Heart right ventricle (tissue), 16 donors: ENCODE results near the gene PDE11A. TPM values are rescaled to one million over a fixed set of nuclear protein-coding genes. Genes with fewer than 3 reads are reported as not detected.

ENCODE experiments used
- ATAC-seq, 8 donors: fragments of 200-7000 bp; cut with Tn5 transposase; one replicate each; pipeline ENCODE4 v1.9.1; 2020; ENCODE audit warnings: mild to moderate bottlenecking in 8 of 8, moderate library complexity in 8 of 8, moderate number of reproducible peaks in 1 of 8
- DNase-seq, 2 donors: peaks; one replicate each; pipeline ENCODE4 v3.0.0-alpha.2; 2020
- H3K27ac ChIP-seq, 10 donors: fragments of 200-600 bp; sonication (generic) in 2 of 10; one replicate each; pipeline versions ENCODE4 v1.5.0 to v1.8.0; 2020 to 2022; ENCODE audit warnings: mild to moderate bottlenecking in 3 of 10
- H3K27me3 ChIP-seq, 7 donors: fragments of 200-600 bp; one replicate each; pipeline ENCODE4 v1.8.0; 2021 to 2022; ENCODE audit warnings: mild to moderate bottlenecking in 2 of 7
- H3K36me3 ChIP-seq, 9 donors: fragments of 200-600 bp; sonication (generic) in 1 of 9; one replicate each; pipeline versions ENCODE4 v1.5.0 to v1.8.0; 2020 to 2022; ENCODE audit warnings: mild to moderate bottlenecking in 2 of 9
- H3K4me1 ChIP-seq, 9 donors: fragments of 200-600 bp; sonication (generic) in 1 of 9; one replicate each; pipeline versions ENCODE4 v1.5.0 to v1.8.0; 2020 to 2022; ENCODE audit warnings: mild to moderate bottlenecking in 4 of 9
- H3K4me3 ChIP-seq, 10 donors: fragments of 200-600 bp; sonication (generic) in 2 of 10; one replicate each; pipeline versions ENCODE4 v1.5.0 to v1.8.0; 2020 to 2022; ENCODE audit warnings: mild to moderate bottlenecking in 7 of 10, moderate library complexity in 2 of 10
- H3K9me3 ChIP-seq, 11 donors: fragments of 200-600 bp in 10 of 11; sonication (generic) in 2 of 11; one replicate each; pipeline versions ENCODE4 v1.5.0 to v1.8.0; 2013 to 2022; ENCODE audit warnings: mild to moderate bottlenecking in 2 of 11, control low read depth in 1 of 11, moderate library complexity in 1 of 11
- CTCF ChIP-seq, 9 donors: fragments of 200-600 bp; sonication (generic) in 2 of 9; IDR thresholded peaks; one replicate each; pipeline versions ENCODE4 v1.5.0 to v1.8.0; 2021 to 2022; ENCODE audit warnings: antibody characterized with exemption in 9 of 9, mild to moderate bottlenecking in 5 of 9, moderate library complexity in 1 of 9
- WGBS, 2 donors: extraction: QIAGEN DNeasy Blood & Tissue Kit; methylation state at CpG; one replicate each; pipeline ENCODE4 v1.1.7; 2013; ENCODE audit warnings: inconsistent platforms in 1 of 2; 5-methylcytosine and 5-hydroxymethylcytosine counted together
- intact Hi-C, 10 donors: fragments of 100-400 bp; cut with DNase I; formaldehyde crosslinking; loops; one replicate each; pipeline versions ENCODE4 v1.11.1 to v1.14.2; 2022
- polyA plus RNA-seq, 2 donors: library from polyadenylated mRNA; stranded (reverse); fragments of 200-250 nt; gene quantifications; one replicate each; pipeline ENCODE4 v1.2.3, GENCODE V29; 2013
- total RNA-seq, 10 donors: library from RNA; stranded (reverse); fragmentation: NEBNext Ultra II Directional in 3 of 10; extraction: Animal tissue kit (Norgen Biotek cat#: 25700) in 3 of 10; gene quantifications; one replicate each; pipeline versions ENCODE4 v1.2.1 to v1.2.4, GENCODE V29; 2021 to 2023
- donor health status: Arrhythmogenic right ventricular cardiomyopathy.
- donor health status: ischemic (EF 13 %, LVEDD 7.1; RV severe dilation, severe dysfunction).
- donor health status: healthy with polysubstance abuse.
- donor health status: DM: no; HTN: yes; CAD: no.
- donor health status: DM: no; HTN: no; CAD: no.
- donor health status: ischemic (EF 25% LVEDD 6.9; RV normal size, moderate dysfunction).
- donor health status: ischemic (EF 25% LVEDD 5.7; RV mildly dilated, moderate dysfunction).
- donor health status: healthy.
- donor health status: DM: yes; HTN: yes; CAD: no.
- donor health status: Ischemic cardiomyopathy.
- donor health status: ischemic (EF 35%, LVEDD 5.7; RV mildly dilated, moderate dysfunction).
- donor health status: nonischemic (EF 11% LVEDD 7.7; RV severe dilation, severe dysfunction).
- donor health status: DM: yes; HTN: yes; CAD: no.
- donor health status: PGD.
- donor health status: ischemic (EF 29% LVEDD 5.4; RV normal size, mild dysfunction).
- donor health status: nonischemic (EF 23%, LVEDD 6.1; RV moderate dilation, normal function).

Gene PDE11A
- total and polyA plus RNA-seq, 12 donors: 0.12 to 6.4 (median 1.1) TPM

DNA sequence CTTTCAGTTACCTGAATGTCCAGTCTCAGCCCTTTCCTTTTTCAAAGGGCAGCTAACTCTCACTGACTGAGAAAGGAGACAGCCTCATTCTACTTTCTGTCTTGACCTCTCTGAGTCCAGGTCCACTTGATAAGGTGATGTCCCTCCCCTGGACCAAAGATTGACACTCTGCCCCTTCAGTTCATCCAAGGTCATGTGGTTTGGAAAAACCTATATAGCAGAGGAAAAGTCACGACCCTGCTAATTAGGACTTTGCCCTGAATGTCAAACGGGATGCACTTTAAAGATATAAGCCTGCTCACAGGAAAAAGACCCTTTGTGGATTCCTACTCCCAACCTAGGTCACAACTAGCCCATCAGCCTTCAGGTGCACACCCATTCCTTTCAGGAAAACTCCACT is 471.7 kb downstream of the PDE11A start:
- H3K27me3 ChIP-seq: no peaks in the 10 kb centered on the region
- 90 to 93% methylated on average over 2 of the region's 2 CpGs for WGBS, 2 donors
- H3K4me3 ChIP-seq: no peak overlapping the region
- no peak overlapping the region for H3K27ac ChIP-seq
- peaks cover 0 to 33% (median 22%) of the 10 kb centered on the region in 9 donors for H3K4me1 ChIP-seq
- intact Hi-C loops: loop anchor here in 7 of 10 donors (5.0 to 10.0 kb wide), 7 partner anchors 106 to 436 kb away; no protein-coding TSS in a partner anchor
- H3K9me3 ChIP-seq: peaks cover 0 to 5% (median 0%) of the 10 kb centered on the region in 11 donors
- TF ChIP-seq CTCF (IDR thresholded peaks at IDR 0.05): no peak
- ATAC-seq (no peak), DNase-seq (no peak)
- no peaks in the 10 kb centered on the region for H3K36me3 ChIP-seq

DNA sequence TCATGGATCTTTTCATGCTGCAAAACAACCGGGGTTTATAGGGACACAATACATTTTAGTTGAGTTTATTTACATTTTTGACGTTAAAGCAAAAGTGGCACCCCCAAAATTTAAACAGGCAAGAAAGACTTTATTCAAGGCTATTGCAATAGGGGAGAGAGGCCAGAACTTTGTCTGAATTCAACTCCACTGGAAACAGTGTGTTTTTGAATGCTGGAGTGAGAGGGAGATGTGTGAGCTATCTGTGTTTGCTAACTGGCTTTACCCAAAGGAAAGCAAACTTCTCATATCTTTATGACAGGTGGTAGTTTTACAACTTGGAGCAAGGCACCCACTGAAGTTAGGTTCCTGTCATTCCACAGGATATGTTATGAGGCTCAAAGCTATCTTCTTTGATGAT is 472.6 kb downstream of the PDE11A start:
- DNase-seq (no peak), ATAC-seq (no peak)
- TF ChIP-seq CTCF (IDR thresholded peaks at IDR 0.05): no peak
- no peaks in the 10 kb centered on the region for H3K36me3 ChIP-seq
- WGBS, 2 donors: 91 to 93% methylated on average over 2 of the region's 2 CpGs
- peak overlapping the region in 1 of 10 donors; percentile 57 for H3K27ac ChIP-seq
- intact Hi-C loops: loop anchor here in 8 of 10 donors (5.0 to 10.0 kb wide), 8 partner anchors 48 to 435 kb away; a partner anchor contains a TSS
- H3K4me1 ChIP-seq: peaks cover 0 to 33% (median 22%) of the 10 kb centered on the region in 9 donors
- H3K4me3 ChIP-seq: no peak overlapping the region
- peaks cover 0 to 5% (median 0%) of the 10 kb centered on the region in 11 donors for H3K9me3 ChIP-seq
- no peaks in the 10 kb centered on the region for H3K27me3 ChIP-seq

DNA sequence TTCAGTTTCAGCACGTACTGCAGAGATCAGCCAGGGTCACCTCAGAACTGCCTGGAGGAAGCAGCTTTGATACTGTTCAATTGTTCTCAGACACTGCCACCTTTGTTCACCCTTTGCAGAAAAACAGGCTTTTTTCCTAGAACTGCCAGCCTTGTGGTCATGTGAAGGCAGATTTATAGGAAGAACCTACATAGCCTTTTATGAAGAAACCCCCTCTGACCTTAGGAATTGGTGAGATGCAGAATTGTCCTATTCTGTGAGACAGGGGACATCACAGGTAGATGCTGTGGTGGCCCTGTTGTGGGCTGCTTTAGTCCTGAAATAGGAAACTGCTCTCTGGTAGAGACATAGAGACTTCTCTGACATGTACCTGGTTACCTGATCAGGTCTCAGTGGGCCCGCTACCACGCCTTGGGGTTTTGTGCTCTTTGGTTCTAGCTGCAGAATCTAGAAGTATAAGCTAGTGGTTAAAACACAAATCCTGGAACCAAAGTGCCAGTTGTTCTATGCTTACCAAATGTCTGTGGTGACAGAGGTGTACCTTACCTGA is 473.4 kb downstream of the PDE11A start:
- TF ChIP-seq CTCF (IDR thresholded peaks at IDR 0.05): no peak
- ATAC-seq: peak; percentile 54 to 64 (median 60)
- intact Hi-C loops: loop anchor here in 3 of 10 donors (5.0 to 10.0 kb wide), 3 partner anchors 47 to 123 kb away; a partner anchor contains a TSS
- Histone ChIP-seq H3K27me3 (no peaks in the 10 kb centered on the region), H3K36me3 (no peaks in the 10 kb centered on the region), H3K27ac (peak overlapping the region in 6 of 10 donors; percentile 8 to 57 (median 36)), H3K9me3 (peaks cover 0 to 5% (median 0%) of the 10 kb centered on the region in 11 donors), H3K4me1 (peaks cover 0 to 29% (median 22%) of the 10 kb centered on the region in 9 donors), H3K4me3 (no peak overlapping the region)
- DNase-seq: no peak
- WGBS, 2 donors: 67 to 69% methylated on average over 3 of the region's 3 CpGs

DNA sequence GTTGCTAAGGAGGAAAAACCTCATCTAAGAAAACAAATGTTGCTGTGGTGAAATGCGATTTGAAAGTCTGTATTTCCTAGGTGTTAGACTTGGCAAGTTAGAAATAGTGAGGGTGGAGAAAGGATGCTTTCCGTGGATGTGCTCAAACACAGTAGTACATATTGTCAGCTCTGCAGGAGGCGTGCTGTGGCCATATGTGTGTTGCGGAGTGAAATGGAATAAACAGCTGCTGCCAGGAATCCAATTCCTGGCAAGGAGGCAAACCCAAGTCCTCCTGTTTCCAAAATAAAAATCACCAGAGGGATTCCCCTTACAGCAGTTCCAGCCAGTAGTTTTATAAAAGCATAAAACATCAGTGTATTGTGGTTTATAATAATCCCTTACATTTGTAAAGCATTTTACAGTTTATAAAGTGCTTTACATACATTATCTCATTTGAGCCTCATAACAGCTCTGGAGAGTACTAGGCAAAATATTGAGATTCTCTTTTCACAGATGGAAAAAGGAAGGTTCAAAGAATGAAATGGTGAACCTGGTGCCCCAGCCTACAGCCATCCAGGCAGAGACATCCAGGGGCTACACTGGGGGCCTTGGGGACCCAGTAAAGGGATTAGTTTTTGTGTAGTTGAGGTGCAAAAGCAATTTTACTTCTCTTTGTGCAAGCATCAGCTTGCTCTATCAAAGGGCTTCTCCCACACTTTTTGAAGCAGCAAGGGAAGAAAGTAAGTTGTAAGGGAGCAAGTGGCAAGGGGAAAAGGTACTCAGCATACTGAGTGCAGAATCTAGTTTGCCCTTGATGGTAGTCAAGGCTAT is 474.0 kb downstream of the PDE11A start:
- H3K27me3 ChIP-seq: no peaks in the 10 kb centered on the region
- peak overlapping the region in 2 of 10 donors; percentile 9 to 13 for H3K4me3 ChIP-seq
- WGBS, 2 donors: 16% methylated on average over 4 of the region's 4 CpGs
- H3K9me3 ChIP-seq: peaks cover 0 to 5% (median 0%) of the 10 kb centered on the region in 11 donors
- TF ChIP-seq CTCF (IDR thresholded peaks at IDR 0.05): peak in 3 of 9 donors; percentile 23 to 41 (median 35)
- H3K27ac ChIP-seq: peak overlapping the region in 7 of 10 donors; percentile 11 to 57 (median 44)
- intact Hi-C loops: loop anchor here in 3 of 10 donors (5.0 to 10.0 kb wide), 3 partner anchors 46 to 124 kb away; a partner anchor contains a TSS
- ATAC-seq (peak; percentile 67 to 93 (median 84)), DNase-seq (peak; percentile 22 to 52)
- H3K4me1 ChIP-seq: peaks cover 0 to 29% (median 22%) of the 10 kb centered on the region in 9 donors
- H3K36me3 ChIP-seq: no peaks in the 10 kb centered on the region
